Stimulated activated CD8-positive, alpha-beta memory T cell treated with anti-CD3 and anti-CD28 coated beads, Interleukin-12 subunit alpha, Interleukin-12 subunit beta, amount 100 ng/mL, for 1 hour (primary cell): ENCODE results near the gene UNCX.
"Not testable (repeated sequence)": the region's sequence is repeated elsewhere in the genome, so short reads cannot be mapped to it uniquely, and the experiment has no call there.

Experiments used
- DNase-seq: peaks from one replicate; pipeline ENCODE4 v3.0.0-alpha.2; 2020; ENCODE audit warnings: low read depth

The UNCX gene

GRCh38 chr7:1232623-1233332 is at the start of gene UNCX:
Gene UNCX (plus strand): TSS chr7:1232872. CDS start chr7:1233018, 146 bp downstream.
- DNase-seq = no peak

GRCh38 chr7:1187127-1187526 is 45.5 kb upstream of the UNCX start:
- DNase-seq = no peak

- DNase-seq = no peak
Measured at GRCh38 chr7:1188720-1189294, 43.9 kb upstream of the UNCX start.

GRCh38 chr7:1189986-1190772 is 42.5 kb upstream of the UNCX start:
- DNase-seq = no peak

- DNase-seq = no peak
Measured at GRCh38 chr7:1192171-1192676, 40.4 kb upstream of the UNCX start.

- DNase-seq = no peak
Measured at GRCh38 chr7:1193593-1194424, 38.9 kb upstream of the UNCX start.

- DNase-seq = not testable (repeated sequence)
Measured at GRCh38 chr7:1196441-1196840, 36.2 kb upstream of the UNCX start.

GRCh38 chr7:1196950-1197349 is 35.7 kb upstream of the UNCX start:
- DNase-seq = no peak

GRCh38 chr7:1197997-1198625 is 34.6 kb upstream of the UNCX start:
- no peak for DNase-seq

- DNase-seq = no peak
Measured at GRCh38 chr7:1200045-1200444, 32.6 kb upstream of the UNCX start.

- DNase-seq = no peak
Measured at GRCh38 chr7:1201916-1202315, 30.8 kb upstream of the UNCX start.

GRCh38 chr7:1202914-1203313 is 29.8 kb upstream of the UNCX start:
- DNase-seq = not testable (repeated sequence)

- no peak for DNase-seq
Measured at GRCh38 chr7:1204460-1205140, 28.1 kb upstream of the UNCX start.

GRCh38 chr7:1205742-1206141 is 26.9 kb upstream of the UNCX start:
- not testable (repeated sequence) for DNase-seq

GRCh38 chr7:1209097-1209496 is 23.6 kb upstream of the UNCX start:
- DNase-seq = no peak

GRCh38 chr7:1210321-1210978 is 22.2 kb upstream of the UNCX start:
- DNase-seq = no peak

GRCh38 chr7:1210979-1211608 is 21.6 kb upstream of the UNCX start:
- no peak for DNase-seq

- DNase-seq = no peak
Measured at GRCh38 chr7:1211611-1212010, 21.1 kb upstream of the UNCX start.

GRCh38 chr7:1212025-1212424 is 20.6 kb upstream of the UNCX start:
- not testable (repeated sequence) for DNase-seq

- DNase-seq = no peak
Measured at GRCh38 chr7:1214516-1214915, 18.2 kb upstream of the UNCX start.
